SK-N-SH (cell line): ENCODE results near the gene TCP11L1. TPM values are rescaled to one million over a fixed set of nuclear protein-coding genes. Genes with fewer than 3 reads are reported as not detected.

Source experiments
- CTCF ChIA-PET: fragments of 300-600, 350-600 bp; formaldehyde crosslinking; extraction: SDS; loops from one replicate; lab custom pipeline; 2021; lab: Yijun Ruan, JAX
- POLR2A ChIA-PET: fragments of 350-600 bp; sonication (Branson Sonifier 250); formaldehyde crosslinking; extraction: SDS; loops from one replicate; lab custom pipeline; 2020; ENCODE audit warnings: antibody characterized with exemption, inconsistent platforms; lab: Yijun Ruan, JAX
- DNase-seq: peaks from one replicate; pipeline ENCODE4 v3.0.0; 2012
- H2AFZ ChIP-seq: fragments of 200-600 bp; sonication (generic); 2 replicates; pipeline ENCODE4 v1.8.1; 2016; ENCODE audit warnings: antibody characterized with exemption, mild to moderate bottlenecking, low read depth
- H3F3A ChIP-seq: fragments of 200-600 bp; sonication (generic); replicated peaks from 2 replicates; pipeline ENCODE3; 2016; ENCODE audit warnings: antibody characterized with exemption, mild to moderate bottlenecking; ENCODE audit not compliant: insufficient read depth
- H3K27ac ChIP-seq, 2 experiments: fragments of 200-500 bp in 1 of 2; fragments of 200-600 bp in 1 of 2; sonication (Bioruptor generic) in 1 of 2; sonication (generic), shearing (Covaris generic) in 1 of 2; 2 replicates each; pipeline versions ENCODE4 v1.5.1 to v1.6.1; 2014 to 2016; ENCODE audit warnings: low read depth in 2 of 2, inconsistent platforms in 1 of 2, low read length in 1 of 2, mild to moderate bottlenecking in 1 of 2, mixed read lengths in 1 of 2
- H3K27me3 ChIP-seq: fragments of 200-600 bp; sonication (generic), shearing (Covaris generic); 2 replicates; pipeline ENCODE4 v1.6.1; 2016; ENCODE audit warnings: mixed run types; ENCODE audit not compliant: insufficient read depth
- H3K36me3 ChIP-seq, 2 experiments: fragments of 200-500 bp in 1 of 2; fragments of 200-600 bp in 1 of 2; sonication (Bioruptor generic) in 1 of 2; sonication (generic) in 1 of 2; replicated peaks in 1 of 2; 2 replicates each; pipeline versions ENCODE3 to v1.5.1; 2014 to 2016; ENCODE audit warnings: low read length in 1 of 2, mild to moderate bottlenecking in 1 of 2; ENCODE audit not compliant: insufficient read depth in 2 of 2, control insufficient read depth in 1 of 2
- H3K4me1 ChIP-seq, 2 experiments: fragments of 200-500 bp in 1 of 2; fragments of 200-600 bp in 1 of 2; sonication (Bioruptor generic) in 1 of 2; sonication (generic), shearing (Covaris generic) in 1 of 2; 2 replicates each; pipeline versions ENCODE4 v1.5.1 to v1.6.1; 2014 to 2016; ENCODE audit warnings: low read depth in 1 of 2, low read length in 1 of 2, mixed run types in 1 of 2; ENCODE audit not compliant: insufficient read depth in 2 of 2, control insufficient read depth in 1 of 2
- H3K4me2 ChIP-seq: fragments of 200-600 bp; sonication (generic), shearing (Covaris generic); 2 replicates; pipeline ENCODE4 v1.6.1; 2017; ENCODE audit warnings: mixed run types
- H3K4me3 ChIP-seq, 2 experiments: fragments of 200-500 bp in 1 of 2; fragments of 200-600 bp in 1 of 2; sonication (Bioruptor generic) in 1 of 2; sonication (generic), shearing (Covaris generic) in 1 of 2; 2 replicates each; pipeline versions ENCODE4 v1.5.1 to v1.8.1; 2014 to 2016; ENCODE audit warnings: low read depth in 2 of 2, inconsistent platforms in 1 of 2, low read length in 1 of 2, mild to moderate bottlenecking in 1 of 2, mixed read lengths in 1 of 2, moderate library complexity in 1 of 2
- H3K79me2 ChIP-seq: fragments of 200-600 bp; sonication (generic); 2 replicates; pipeline ENCODE4 v1.8.1; 2017; ENCODE audit warnings: mild to moderate bottlenecking; ENCODE audit not compliant: insufficient read depth
- H3K9ac ChIP-seq: fragments of 200-600 bp; sonication (generic); 2 replicates; pipeline ENCODE4 v1.6.1; 2017; ENCODE audit warnings: mixed run types
- H3K9me2 ChIP-seq: fragments of 200-600 bp; sonication (generic); 2 replicates; pipeline ENCODE4 v1.6.1; 2017; ENCODE audit warnings: mixed run types
- H3K9me3 ChIP-seq: fragments of 200-600 bp; sonication (generic); 2 replicates; pipeline ENCODE4 v1.6.1; 2017; ENCODE audit warnings: mixed run types, mild to moderate bottlenecking, moderate library complexity
- H4K20me1 ChIP-seq: fragments of 200-600 bp; sonication (generic); 2 replicates; pipeline ENCODE4 v1.6.1; 2017; ENCODE audit warnings: mild to moderate bottlenecking, mixed run types; ENCODE audit not compliant: insufficient read depth
- CHD2 ChIP-seq: fragments of 150-350 bp; IDR thresholded peaks from 2 replicates; pipeline ENCODE4 v1.6.1; 2018; ENCODE audit warnings: low read length; ENCODE audit not compliant: partially characterized antibody
- ELF1 ChIP-seq: IDR thresholded peaks from 2 replicates; pipeline ENCODE4 v1.4.0; 2012
- EZH2phosphoT487 ChIP-seq: fragments of 200-600 bp; sonication (generic); IDR thresholded peaks from 2 replicates; pipeline ENCODE4 v1.6.1; 2017; ENCODE audit warnings: low read depth, mixed run types, mild to moderate bottlenecking, antibody characterized with exemption, moderate library complexity, borderline replicate concordance
- FOXJ3 ChIP-seq: sonication (generic); formaldehyde crosslinking; IDR thresholded peaks from 2 replicates; pipeline ENCODE4 v1.5.1; 2020; ENCODE audit warnings: mild to moderate bottlenecking, missing genetic modification reagents
- GABPA ChIP-seq: IDR thresholded peaks from 2 replicates; pipeline ENCODE4 v1.4.0; 2012; ENCODE audit warnings: low read depth, mild to moderate bottlenecking
- GATA2 ChIP-seq: sonication (generic); formaldehyde crosslinking; IDR thresholded peaks from 2 replicates; pipeline ENCODE4 v1.5.0; 2020; ENCODE audit warnings: mild to moderate bottlenecking, missing genetic modification reagents
- JUND ChIP-seq: IDR thresholded peaks from 2 replicates; pipeline ENCODE4 v1.4.0; 2012
- MEF2A ChIP-seq: IDR thresholded peaks from 2 replicates; pipeline ENCODE4 v1.4.0; 2012; ENCODE audit warnings: low read depth, borderline replicate concordance
- MXI1 ChIP-seq: IDR thresholded peaks from 2 replicates; pipeline ENCODE4 v1.6.1; 2012; ENCODE audit warnings: mild to moderate bottlenecking, low read depth, low read length, improper control_type of control experiment
- NFIC ChIP-seq: IDR thresholded peaks from 2 replicates; pipeline ENCODE4 v1.4.0; 2012; ENCODE audit warnings: borderline replicate concordance
- RAD21 ChIP-seq: IDR thresholded peaks from 2 replicates; pipeline ENCODE4 v1.6.1; 2012; ENCODE audit warnings: mild to moderate bottlenecking, low read length
- RCOR1 ChIP-seq: fragments of 150-350 bp; IDR thresholded peaks from 2 replicates; pipeline ENCODE4 v1.6.1; 2017; ENCODE audit warnings: antibody characterized with exemption, low read length
- RFX5 ChIP-seq: IDR thresholded peaks from 2 replicates; pipeline ENCODE4 v1.6.1; 2012; ENCODE audit warnings: mild to moderate bottlenecking, improper control_type of control experiment, low read length
- SMC3 ChIP-seq: IDR thresholded peaks from 2 replicates; pipeline ENCODE4 v1.6.1; 2012; ENCODE audit warnings: low read depth, low read length, improper control_type of control experiment
- TCF12 ChIP-seq: IDR thresholded peaks from 2 replicates; pipeline ENCODE4 v1.4.0; 2012
- TEAD4 ChIP-seq: IDR thresholded peaks from 2 replicates; pipeline ENCODE4 v1.4.0; 2012; ENCODE audit warnings: mild to moderate bottlenecking, borderline replicate concordance; ENCODE audit not compliant: insufficient read depth
- YY1 ChIP-seq: IDR thresholded peaks from 2 replicates; pipeline ENCODE4 v1.4.0; 2012; ENCODE audit warnings: low read depth, mild to moderate bottlenecking
- WGBS: methylation state at CpG from one replicate; pipeline ENCODE4 v1.1.6; 2017; ENCODE audit warnings: low lambda C conversion rate; 5-methylcytosine and 5-hydroxymethylcytosine counted together
- polyA plus RNA-seq, 3 experiments: library from polyadenylated mRNA; depleted of rRNA; stranded (reverse); fragments of >200 nt; gene quantifications; 2 replicates each; pipeline ENCODE4 v1.2.3, GENCODE V29; 2012
- TF ChIP-seq, protein P1 (sequence below): IDR thresholded peaks from 2 replicates; pipeline ENCODE4 v1.4.0; 2012; ENCODE audit warnings: low read depth, borderline replicate concordance
- TF ChIP-seq, protein P2 (sequence below): IDR thresholded peaks from 2 replicates; pipeline ENCODE4 v1.4.0; 2012; ENCODE audit warnings: low read depth, borderline replicate concordance
- TF ChIP-seq, protein P3 (sequence below): fragments of 150-350 bp; IDR thresholded peaks from 2 replicates; pipeline ENCODE4 v1.6.1; 2017; ENCODE audit warnings: antibody characterized with exemption, low read length, low read depth, borderline replicate concordance
- TF ChIP-seq, protein P4 (sequence below): fragments of 200-600 bp; sonication (generic); IDR thresholded peaks from 2 replicates; pipeline ENCODE4 v1.6.1; 2017; ENCODE audit warnings: antibody characterized with exemption, mild to moderate bottlenecking, moderate library complexity
- TF ChIP-seq, protein P5 (sequence below): fragments of 150-350 bp; IDR thresholded peaks from 2 replicates; pipeline ENCODE4 v1.6.1; 2016; ENCODE audit warnings: mild to moderate bottlenecking, low read depth, low read length

TCP11L1 gene
- polyA plus RNA-seq, 1 of the 3 experiments (the other 2 are of a cell fraction), result 12.7 TPM

DNA sequence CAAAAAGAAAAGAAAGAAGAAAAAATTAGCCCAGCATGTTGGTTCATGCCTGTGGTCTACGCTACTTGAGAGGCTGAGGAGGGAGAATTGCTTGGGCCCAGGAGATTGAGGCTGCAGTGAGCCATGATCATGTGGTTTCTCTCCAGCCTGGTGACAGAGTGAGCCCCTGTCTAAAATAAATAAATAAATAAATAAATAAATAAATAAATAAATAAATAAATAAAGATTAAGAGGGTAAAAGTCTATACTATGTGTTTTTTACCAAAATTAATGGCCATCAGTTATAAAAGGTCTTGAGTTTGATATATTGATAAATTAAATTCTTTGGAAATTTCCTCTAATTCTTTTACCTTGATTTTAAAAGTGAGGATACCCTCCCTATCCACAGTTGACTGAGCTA is 48.9 kb upstream of the TCP11L1 start (continued):
- TF ChIP-seq SMC3 (no peak), JUND (no peak), EZH2phosphoT487 (no peak), ELF1 (no peak)
- TF ChIP-seq, protein P1, sequence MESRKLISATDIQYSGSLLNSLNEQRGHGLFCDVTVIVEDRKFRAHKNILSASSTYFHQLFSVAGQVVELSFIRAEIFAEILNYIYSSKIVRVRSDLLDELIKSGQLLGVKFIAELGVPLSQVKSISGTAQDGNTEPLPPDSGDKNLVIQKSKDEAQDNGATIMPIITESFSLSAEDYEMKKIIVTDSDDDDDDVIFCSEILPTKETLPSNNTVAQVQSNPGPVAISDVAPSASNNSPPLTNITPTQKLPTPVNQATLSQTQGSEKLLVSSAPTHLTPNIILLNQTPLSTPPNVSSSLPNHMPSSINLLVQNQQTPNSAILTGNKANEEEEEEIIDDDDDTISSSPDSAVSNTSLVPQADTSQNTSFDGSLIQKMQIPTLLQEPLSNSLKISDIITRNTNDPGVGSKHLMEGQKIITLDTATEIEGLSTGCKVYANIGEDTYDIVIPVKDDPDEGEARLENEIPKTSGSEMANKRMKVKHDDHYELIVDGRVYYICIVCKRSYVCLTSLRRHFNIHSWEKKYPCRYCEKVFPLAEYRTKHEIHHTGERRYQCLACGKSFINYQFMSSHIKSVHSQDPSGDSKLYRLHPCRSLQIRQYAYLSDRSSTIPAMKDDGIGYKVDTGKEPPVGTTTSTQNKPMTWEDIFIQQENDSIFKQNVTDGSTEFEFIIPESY, result no peak
- TF ChIP-seq, protein P2, sequence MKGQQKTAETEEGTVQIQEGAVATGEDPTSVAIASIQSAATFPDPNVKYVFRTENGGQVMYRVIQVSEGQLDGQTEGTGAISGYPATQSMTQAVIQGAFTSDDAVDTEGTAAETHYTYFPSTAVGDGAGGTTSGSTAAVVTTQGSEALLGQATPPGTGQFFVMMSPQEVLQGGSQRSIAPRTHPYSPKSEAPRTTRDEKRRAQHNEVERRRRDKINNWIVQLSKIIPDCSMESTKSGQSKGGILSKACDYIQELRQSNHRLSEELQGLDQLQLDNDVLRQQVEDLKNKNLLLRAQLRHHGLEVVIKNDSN, result no peak
- TF ChIP-seq, all 33 proteins: peak for 0

DNA sequence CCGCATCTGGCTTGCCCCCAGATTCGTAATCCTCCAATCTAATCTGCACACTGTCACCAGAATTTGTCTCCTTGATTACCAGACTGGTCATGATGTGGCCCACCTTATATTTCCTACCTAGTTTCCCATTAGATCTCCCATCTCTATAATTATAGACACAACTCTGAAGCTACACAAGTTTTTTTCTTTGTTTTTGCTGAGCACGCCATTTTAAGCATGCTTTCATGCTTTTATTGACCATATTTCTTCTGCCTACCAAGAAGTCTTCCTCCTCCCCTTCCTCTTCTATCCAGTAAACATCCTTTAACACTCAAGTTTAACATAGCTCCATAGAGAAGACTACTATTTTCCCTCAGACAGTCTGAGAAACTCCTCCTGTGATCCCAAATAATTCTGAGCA is 47.9 kb upstream of the TCP11L1 start:
- Histone ChIP-seq H3K9me3 (0 out of 2 replicates have a peak, but pooled peaks cover 3% of the 10 kb centered on the region), H3K79me2 (no peaks in the 10 kb centered on the region), H3K36me3 (no peaks in the 10 kb centered on the region), H4K20me1 (no peaks in the 10 kb centered on the region), H3K9ac (no peak overlapping the region), H3K4me3 (no peak overlapping the region), H3K27me3 (no peaks in the 10 kb centered on the region), H2AFZ (no peak overlapping the region)
- DNase-seq, result no peak
- CTCF ChIA-PET, result interaction anchor here (0.8 to 1.2 kb wide), 2 partner anchors 11 to 12 kb away, joined by 3 read pairs; no protein-coding TSS in a partner anchor
- TF ChIP-seq MXI1, result no peak
- TF ChIP-seq CHD2, result no peak
- TF ChIP-seq, protein P1, result no peak
- TF ChIP-seq RFX5, result no peak
- TF ChIP-seq FOXJ3 (CRISPR knock-in tag), result no peak
- TF ChIP-seq, protein P3, sequence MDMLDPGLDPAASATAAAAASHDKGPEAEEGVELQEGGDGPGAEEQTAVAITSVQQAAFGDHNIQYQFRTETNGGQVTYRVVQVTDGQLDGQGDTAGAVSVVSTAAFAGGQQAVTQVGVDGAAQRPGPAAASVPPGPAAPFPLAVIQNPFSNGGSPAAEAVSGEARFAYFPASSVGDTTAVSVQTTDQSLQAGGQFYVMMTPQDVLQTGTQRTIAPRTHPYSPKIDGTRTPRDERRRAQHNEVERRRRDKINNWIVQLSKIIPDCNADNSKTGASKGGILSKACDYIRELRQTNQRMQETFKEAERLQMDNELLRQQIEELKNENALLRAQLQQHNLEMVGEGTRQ, result no peak
- TF ChIP-seq TCF12, result no peak
- no peak for TF ChIP-seq GABPA
- no peak for TF ChIP-seq MEF2A
- TF ChIP-seq JUND, result no peak
- TF ChIP-seq TEAD4, result no peak
- TF ChIP-seq GATA2 (CRISPR knock-in tag), result no peak
- TF ChIP-seq, protein P4, sequence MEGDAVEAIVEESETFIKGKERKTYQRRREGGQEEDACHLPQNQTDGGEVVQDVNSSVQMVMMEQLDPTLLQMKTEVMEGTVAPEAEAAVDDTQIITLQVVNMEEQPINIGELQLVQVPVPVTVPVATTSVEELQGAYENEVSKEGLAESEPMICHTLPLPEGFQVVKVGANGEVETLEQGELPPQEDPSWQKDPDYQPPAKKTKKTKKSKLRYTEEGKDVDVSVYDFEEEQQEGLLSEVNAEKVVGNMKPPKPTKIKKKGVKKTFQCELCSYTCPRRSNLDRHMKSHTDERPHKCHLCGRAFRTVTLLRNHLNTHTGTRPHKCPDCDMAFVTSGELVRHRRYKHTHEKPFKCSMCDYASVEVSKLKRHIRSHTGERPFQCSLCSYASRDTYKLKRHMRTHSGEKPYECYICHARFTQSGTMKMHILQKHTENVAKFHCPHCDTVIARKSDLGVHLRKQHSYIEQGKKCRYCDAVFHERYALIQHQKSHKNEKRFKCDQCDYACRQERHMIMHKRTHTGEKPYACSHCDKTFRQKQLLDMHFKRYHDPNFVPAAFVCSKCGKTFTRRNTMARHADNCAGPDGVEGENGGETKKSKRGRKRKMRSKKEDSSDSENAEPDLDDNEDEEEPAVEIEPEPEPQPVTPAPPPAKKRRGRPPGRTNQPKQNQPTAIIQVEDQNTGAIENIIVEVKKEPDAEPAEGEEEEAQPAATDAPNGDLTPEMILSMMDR, result no peak
- TF ChIP-seq, protein P5, sequence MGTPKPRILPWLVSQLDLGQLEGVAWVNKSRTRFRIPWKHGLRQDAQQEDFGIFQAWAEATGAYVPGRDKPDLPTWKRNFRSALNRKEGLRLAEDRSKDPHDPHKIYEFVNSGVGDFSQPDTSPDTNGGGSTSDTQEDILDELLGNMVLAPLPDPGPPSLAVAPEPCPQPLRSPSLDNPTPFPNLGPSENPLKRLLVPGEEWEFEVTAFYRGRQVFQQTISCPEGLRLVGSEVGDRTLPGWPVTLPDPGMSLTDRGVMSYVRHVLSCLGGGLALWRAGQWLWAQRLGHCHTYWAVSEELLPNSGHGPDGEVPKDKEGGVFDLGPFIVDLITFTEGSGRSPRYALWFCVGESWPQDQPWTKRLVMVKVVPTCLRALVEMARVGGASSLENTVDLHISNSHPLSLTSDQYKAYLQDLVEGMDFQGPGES, result no peak
- no peak for TF ChIP-seq NFIC
- TF ChIP-seq RCOR1, result no peak
- TF ChIP-seq ELF1, result no peak
- no peak for TF ChIP-seq RAD21
- no peak for TF ChIP-seq YY1
- TF ChIP-seq, protein P2, result no peak
- TF ChIP-seq, all 33 proteins: peak for 0
- 55% methylated on average over 3 of the region's 3 CpGs for WGBS
- no peaks in the 10 kb centered on the region for H3K9me2 ChIP-seq
- H3K4me2 ChIP-seq, result no peak overlapping the region
- H3K27ac ChIP-seq, result no peak overlapping the region
- H3K4me1 ChIP-seq, result no peaks in the 10 kb centered on the region
- POLR2A ChIA-PET, result no interaction called here
- no peaks in the 10 kb centered on the region for H3F3A ChIP-seq
